IMR-90 (cell line): ENCODE results near the gene TXNDC11. TPM values are rescaled to one million over a fixed set of nuclear protein-coding genes. Genes with fewer than 3 reads are reported as not detected.

Experiments
- ATAC-seq: fragments of 200-7000 bp; cut with Tn5 transposase; 2 replicates; pipeline ENCODE4 v1.9.1; 2020; ENCODE audit warnings: low read depth, mild to moderate bottlenecking, moderate library complexity
- BruUV-seq: library from RNA; stranded (reverse); fragments of 400-500 nt; replicated peaks from 2 replicates; lab custom pipeline; 2021; lab: Mats Ljungman, UMichigan
- CTCF ChIA-PET: fragments of 300-600 bp; formaldehyde crosslinking; extraction: SDS; loops from one replicate; lab custom pipeline; 2021; ENCODE audit warnings: antibody characterized with exemption; lab: Yijun Ruan, JAX
- POLR2A ChIA-PET: fragments of 300-600 bp; sonication (Branson Sonifier 250); formaldehyde crosslinking; loops from one replicate; lab custom pipeline; 2022; ENCODE audit warnings: antibody characterized with exemption; ENCODE audit not compliant: unreplicated experiment; lab: Charles Lee
- DNase-seq: peaks from one replicate; pipeline ENCODE4 v3.0.0; 2013
- H2AFZ ChIP-seq: replicated peaks from 2 replicates; pipeline ENCODE3; 2013; ENCODE audit warnings: low read length, mild to moderate bottlenecking; ENCODE audit not compliant: poor library complexity
- H2AK5ac ChIP-seq: 2 replicates; pipeline ENCODE4 v1.6.1; 2013; ENCODE audit warnings: low read depth, low read length, inconsistent platforms
- H2AK9ac ChIP-seq: replicated peaks from 2 replicates; pipeline ENCODE3; 2013; ENCODE audit warnings: mild to moderate bottlenecking, low read depth, low read length, moderate library complexity; ENCODE audit not compliant: poor library complexity
- H2BK120ac ChIP-seq: 2 replicates; pipeline ENCODE4 v1.6.1; 2013; ENCODE audit warnings: low read depth, low read length, inconsistent platforms
- H2BK15ac ChIP-seq: 3 replicates; pipeline ENCODE4 v1.6.1; 2013; ENCODE audit warnings: low read depth, low read length, inconsistent platforms
- H2BK20ac ChIP-seq: 2 replicates; pipeline ENCODE4 v1.6.1; 2013; ENCODE audit warnings: low read depth, mild to moderate bottlenecking, inconsistent platforms, low read length, moderate library complexity
- H2BK5ac ChIP-seq: 2 replicates; pipeline ENCODE4 v1.6.1; 2013; ENCODE audit warnings: mild to moderate bottlenecking, low read depth, low read length, inconsistent platforms; ENCODE audit not compliant: poor library complexity, severe bottlenecking
- H3K14ac ChIP-seq: replicated peaks from 2 replicates; pipeline ENCODE4 v1.6.1; 2013; ENCODE audit warnings: low read depth, low read length, inconsistent platforms
- H3K18ac ChIP-seq: 2 replicates; pipeline ENCODE4 v1.6.1; 2013; ENCODE audit warnings: low read depth, low read length, control low read depth
- H3K23ac ChIP-seq: 2 replicates; pipeline ENCODE4 v1.6.1; 2013; ENCODE audit warnings: low read depth, low read length, inconsistent platforms
- H3K27ac ChIP-seq: 2 replicates; pipeline ENCODE4 v1.5.1; 2013; ENCODE audit warnings: mild to moderate bottlenecking, control low read depth, low read length; ENCODE audit not compliant: insufficient read depth
- H3K27me3 ChIP-seq: 2 replicates; pipeline ENCODE4 v1.6.1; 2013; ENCODE audit warnings: low read length; ENCODE audit not compliant: control insufficient read depth, insufficient read depth
- H3K36me3 ChIP-seq: 2 replicates; pipeline ENCODE4 v1.6.1; 2013; ENCODE audit warnings: low read length, mixed read lengths; ENCODE audit not compliant: control insufficient read depth, insufficient read depth
- H3K4ac ChIP-seq: 2 replicates; pipeline ENCODE4 v1.6.1; 2013; ENCODE audit warnings: low read depth, low read length, inconsistent platforms
- H3K4me1 ChIP-seq: 2 replicates; pipeline ENCODE4 v1.6.1; 2013; ENCODE audit warnings: low read length, mixed read lengths; ENCODE audit not compliant: control insufficient read depth, insufficient read depth
- H3K4me2 ChIP-seq: 2 replicates; pipeline ENCODE4 v1.6.1; 2013; ENCODE audit warnings: low read depth, mild to moderate bottlenecking, control low read depth, low read length, moderate library complexity
- H3K4me3 ChIP-seq: 2 replicates; pipeline ENCODE4 v1.5.1; 2013; ENCODE audit warnings: low read depth, mild to moderate bottlenecking, control low read depth, low read length, moderate library complexity; ENCODE audit not compliant: insufficient read depth
- H3K56ac ChIP-seq: 2 replicates; pipeline ENCODE4 v1.6.1; 2013; ENCODE audit warnings: low read length, inconsistent platforms; ENCODE audit not compliant: insufficient read depth; ENCODE audit errors: extremely low read depth
- H3K79me1 ChIP-seq, 2 experiments: 2 replicates each; pipeline ENCODE4 v1.6.1; 2013; ENCODE audit warnings: low read length in 2 of 2, inconsistent platforms in 1 of 2, low read depth in 1 of 2
- H3K9ac ChIP-seq: 2 replicates; pipeline ENCODE4 v1.6.1; 2013; ENCODE audit warnings: low read depth, low read length, control low read depth
- H3K9me1 ChIP-seq: 2 replicates; pipeline ENCODE4 v1.6.1; 2013; ENCODE audit warnings: low read length, inconsistent platforms; ENCODE audit not compliant: insufficient read depth
- H3K9me3 ChIP-seq: 2 replicates; pipeline ENCODE4 v1.6.1; 2013; ENCODE audit warnings: low read length; ENCODE audit not compliant: control insufficient read depth, insufficient read depth
- H4K20me1 ChIP-seq: 2 replicates; pipeline ENCODE4 v1.6.1; 2013; ENCODE audit warnings: low read length, inconsistent platforms; ENCODE audit not compliant: insufficient read depth
- H4K5ac ChIP-seq: 2 replicates; pipeline ENCODE4 v1.6.1; 2013; ENCODE audit warnings: mild to moderate bottlenecking, low read depth, low read length, control low read depth
- H4K8ac ChIP-seq, 2 experiments: 2 replicates each; pipeline ENCODE4 v1.6.1; 2013; ENCODE audit warnings: low read depth in 2 of 2, low read length in 2 of 2, control low read depth in 1 of 2, inconsistent platforms in 1 of 2
- H4K91ac ChIP-seq: 2 replicates; pipeline ENCODE4 v1.6.1; 2013; ENCODE audit warnings: low read depth, low read length, inconsistent platforms; ENCODE audit not compliant: insufficient read depth
- BHLHE40 ChIP-seq: fragments of 150-350 bp; IDR thresholded peaks from 2 replicates; pipeline ENCODE4 v1.6.1; 2016; ENCODE audit warnings: mild to moderate bottlenecking, low read depth, low read length
- CEBPB ChIP-seq: IDR thresholded peaks from 2 replicates; pipeline ENCODE4 v1.6.1; 2012; ENCODE audit warnings: low read depth, low read length, improper control_type of control experiment
- CHD1 ChIP-seq: IDR thresholded peaks from 2 replicates; pipeline ENCODE4 v1.6.1; 2012; ENCODE audit warnings: low read depth, low read length, improper control_type of control experiment
- CTCF ChIP-seq: conservative IDR thresholded peaks from 2 replicates; pipeline ENCODE4 v1.5.1; 2012; ENCODE audit warnings: mild to moderate bottlenecking, low read depth, low read length, improper control_type of control experiment
- ELK1 ChIP-seq: fragments of 150-350 bp; IDR thresholded peaks from 2 replicates; pipeline ENCODE4 v1.6.1; 2016; ENCODE audit warnings: low read depth, mild to moderate bottlenecking, low read length, moderate library complexity, borderline replicate concordance
- FOS ChIP-seq: fragments of 150-350 bp; IDR thresholded peaks from 2 replicates; pipeline ENCODE4 v1.6.1; 2016; ENCODE audit warnings: low read depth, low read length
- MAFK ChIP-seq: IDR thresholded peaks from 2 replicates; pipeline ENCODE4 v1.6.1; 2012; ENCODE audit warnings: low read depth, low read length, improper control_type of control experiment
- MAZ ChIP-seq: IDR thresholded peaks from 2 replicates; pipeline ENCODE4 v1.6.1; 2012; ENCODE audit warnings: low read depth, mild to moderate bottlenecking, low read length, improper control_type of control experiment, moderate library complexity, borderline replicate concordance
- NFE2L2 ChIP-seq: fragments of 150-350 bp; IDR thresholded peaks from 2 replicates; pipeline ENCODE4 v1.6.1; 2016; ENCODE audit warnings: low read depth, mild to moderate bottlenecking, low read length
- POLR2A ChIP-seq: IDR thresholded peaks from 2 replicates; pipeline ENCODE4 v1.6.1; 2012; ENCODE audit warnings: mild to moderate bottlenecking, low read depth, low read length
- RAD21 ChIP-seq: IDR thresholded peaks from 2 replicates; pipeline ENCODE4 v1.6.1; 2012; ENCODE audit warnings: low read length, improper control_type of control experiment
- RCOR1 ChIP-seq: IDR thresholded peaks from 2 replicates; pipeline ENCODE4 v1.6.1; 2012; ENCODE audit warnings: mild to moderate bottlenecking, low read length, improper control_type of control experiment; ENCODE audit not compliant: insufficient replicate concordance
- RFX5 ChIP-seq: IDR thresholded peaks from 2 replicates; pipeline ENCODE4 v1.8.0; 2012; ENCODE audit warnings: low read depth, mild to moderate bottlenecking, low read length, moderate library complexity
- SMC3 ChIP-seq: fragments of 150-350 bp; IDR thresholded peaks from 2 replicates; pipeline ENCODE4 v1.6.1; 2016; ENCODE audit warnings: low read depth, mild to moderate bottlenecking, antibody characterized with exemption, low read length, moderate library complexity
- USF2 ChIP-seq: fragments of 150-350 bp; IDR thresholded peaks from 2 replicates; pipeline ENCODE4 v1.6.1; 2017; ENCODE audit warnings: mild to moderate bottlenecking, antibody characterized with exemption, low read length, low read depth
- WGBS, 2 experiments: methylation state at CpG; one replicate each; pipeline versions ENCODE4 v1.1.5 to v1.1.7; 2013; ENCODE audit warnings: missing lambda C conversion rate in 2 of 2; ENCODE audit not compliant: insufficient read length in 1 of 2; ENCODE audit errors: extremely low coverage in 2 of 2; 5-methylcytosine and 5-hydroxymethylcytosine counted together
- dilution Hi-C: fragments of 300-500 bp; cut with HindIII; formaldehyde crosslinking; loops from one replicate; pipeline ENCODE4 v1.14.3; 2018; ENCODE audit warnings: low sequenced_read_pairs; ENCODE audit not compliant: unreplicated experiment
- in situ Hi-C: fragments of 300-500 bp; cut with MboI; formaldehyde crosslinking; loops from 3 replicates; pipeline ENCODE4 v1.14.3; 2019; ENCODE audit warnings: low sequenced_read_pairs, inconsistent platforms, mixed read lengths
- intact Hi-C: fragments of 100-400 bp; cut with micrococcal nuclease; formaldehyde crosslinking; loops from 2 replicates; pipeline ENCODE4 v1.10.0; 2022
- polyA plus RNA-seq, 3 experiments: library from polyadenylated mRNA; depleted of rRNA; stranded (reverse); fragments of >200 nt; gene quantifications; 2 replicates each; pipeline ENCODE4 v1.2.3, GENCODE V29; 2012; ENCODE audit warnings: low replicate concordance in 1 of 3
- total RNA-seq: library from RNA; depleted of rRNA; stranded (reverse); fragments of >200 nt; gene quantifications from 2 replicates; pipeline ENCODE4 v1.2.3, GENCODE V29; 2012

Gene TXNDC11
- total and polyA plus RNA-seq, 2 of the 4 experiments (the other 2 are of a cell fraction): 25.3 to 42.9 TPM

GRCh38 chr16:11672206-11673090, 70.2 kb downstream of the TXNDC11 start:
- H3K27me3 ChIP-seq: no peaks in the 10 kb centered on the region
- H3K18ac ChIP-seq: no peak overlapping the region
- H3K23ac ChIP-seq: no peak overlapping the region
- H3K4me1 ChIP-seq: peaks cover 17% of the 10 kb centered on the region
- H2AK5ac ChIP-seq: no peak overlapping the region
- H2BK120ac ChIP-seq: no peak overlapping the region
- no peak overlapping the region for H3K56ac ChIP-seq
- ChIA-PET CTCF (no interaction called here), POLR2A (interaction anchor here (0.6 kb wide), 1 partner anchor 57 kb away, joined by 3 read pairs; no protein-coding TSS in a partner anchor)
- 94% methylated on average over 19 of the region's 25 CpGs; no CpG with 5 or more reads in 1 of the 2 experiments for whole genome bisulfite sequencing, 2 experiments
- no peak overlapping the region for H3K9ac ChIP-seq
- H2AK9ac ChIP-seq: no peak overlapping the region
- H4K5ac ChIP-seq: no peak overlapping the region
- in situ Hi-C loops (no loop called here), intact Hi-C loops (no loop called here), dilution Hi-C loops (no loop called here)
- H3K14ac ChIP-seq: no peak overlapping the region
- no peak overlapping the region for H2BK20ac ChIP-seq
- H2BK15ac ChIP-seq: no peak overlapping the region
- peaks cover 6 to 84% of the 10 kb centered on the region in 2 experiments for H3K79me1 ChIP-seq
- H4K20me1 ChIP-seq: peaks cover 84% of the 10 kb centered on the region
- no peak overlapping the region for H2BK5ac ChIP-seq
- H3K4me2 ChIP-seq: no peak overlapping the region
- H3K4ac ChIP-seq: no peak overlapping the region
- no peak overlapping the region for H3K27ac ChIP-seq
- H3K9me3 ChIP-seq: no peaks in the 10 kb centered on the region
- peaks cover 27% of the 10 kb centered on the region for H3K36me3 ChIP-seq
- BruUV-seq: no TSS peak
- DNase-seq: no peak
- H3K4me3 ChIP-seq: no peak overlapping the region
- no peak for ATAC-seq
- no peak overlapping the region for H4K91ac ChIP-seq
- peaks cover 28% of the 10 kb centered on the region for H3K9me1 ChIP-seq
- H2AFZ ChIP-seq: no peak overlapping the region
- no peak overlapping the region for H4K8ac ChIP-seq
- TF ChIP-seq POLR2A (no peak), BHLHE40 (no peak), FOS (no peak), ELK1 (no peak), MAFK (no peak), CEBPB (no peak), USF2 (no peak), SMC3 (no peak), RCOR1 (no peak), MAZ (no peak), NFE2L2 (no peak), RFX5 (no peak), CHD1 (no peak), RAD21 (no peak), CTCF (no peak)
